WTC11 (cell line): ENCODE results near the gene FKBP5.

Experiments
- FOXP1 ChIP-seq: sonication (generic); formaldehyde crosslinking; IDR thresholded peaks from 2 replicates; pipeline ENCODE4 v1.8.0; 2022; ENCODE audit warnings: missing genetic modification reagents, mild to moderate bottlenecking, moderate library complexity, borderline replicate concordance
- NFYB ChIP-seq: sonication (generic); formaldehyde crosslinking; conservative IDR thresholded peaks from 2 replicates; pipeline ENCODE4 v1.8.0; 2022; ENCODE audit warnings: low read depth, missing genetic modification reagents
- NR2C2 ChIP-seq: sonication (generic); formaldehyde crosslinking; IDR thresholded peaks from 2 replicates; pipeline ENCODE4 v1.8.0; 2022; ENCODE audit warnings: mild to moderate bottlenecking, missing genetic modification reagents
- NR3C1 ChIP-seq: sonication (generic); formaldehyde crosslinking; conservative IDR thresholded peaks from 2 replicates; pipeline ENCODE4 v1.8.1; 2023; ENCODE audit warnings: low read depth, mild to moderate bottlenecking, missing genetic modification reagents
- PRDM15 ChIP-seq: sonication (generic); formaldehyde crosslinking; IDR thresholded peaks from 2 replicates; pipeline ENCODE4 v1.8.0; 2022; ENCODE audit warnings: missing genetic modification reagents
- SP1 ChIP-seq: sonication (generic); formaldehyde crosslinking; conservative IDR thresholded peaks from 2 replicates; pipeline ENCODE4 v1.8.1; 2022; ENCODE audit warnings: missing genetic modification reagents
- TP53 ChIP-seq: sonication (generic); formaldehyde crosslinking; IDR thresholded peaks from 2 replicates; pipeline ENCODE4 v1.8.1; 2023; ENCODE audit warnings: mild to moderate bottlenecking, missing genetic modification reagents
- USF1 ChIP-seq: sonication (generic); formaldehyde crosslinking; IDR thresholded peaks from 2 replicates; pipeline ENCODE4 v1.8.0; 2022; ENCODE audit warnings: mild to moderate bottlenecking, missing genetic modification reagents
- ZNF232 ChIP-seq: sonication (generic); formaldehyde crosslinking; IDR thresholded peaks from 2 replicates; pipeline ENCODE4 v1.8.0; 2022; ENCODE audit warnings: mild to moderate bottlenecking, missing genetic modification reagents
- TF ChIP-seq, protein P1 (sequence below): fragments of 200-600 bp; IDR thresholded peaks from 2 replicates; pipeline ENCODE4 v1.8.0; 2022; ENCODE audit warnings: antibody characterized with exemption
- TF ChIP-seq, protein P2 (sequence below): sonication (generic); formaldehyde crosslinking; IDR thresholded peaks from 2 replicates; pipeline ENCODE4 v1.8.0; 2022; ENCODE audit warnings: mild to moderate bottlenecking, missing genetic modification reagents
- TF ChIP-seq, protein P3 (sequence below): sonication (generic); formaldehyde crosslinking; IDR thresholded peaks from 2 replicates; pipeline ENCODE4 v1.8.1; 2023; ENCODE audit warnings: mild to moderate bottlenecking, missing genetic modification reagents, borderline replicate concordance
- TF ChIP-seq, protein P4 (sequence below): sonication (generic); formaldehyde crosslinking; conservative IDR thresholded peaks from 2 replicates; pipeline ENCODE4 v1.8.1; 2022; ENCODE audit warnings: mild to moderate bottlenecking, missing genetic modification reagents

- TF ChIP-seq PRDM15 (CRISPR knock-in tag) (no peak), FOXP1 (CRISPR knock-in tag) (no peak), ZNF232 (no peak), NR2C2 (CRISPR knock-in tag) (no peak), SP1 (CRISPR knock-in tag) (no peak), NFYB (CRISPR knock-in tag) (no peak), USF1 (no peak), NR3C1 (CRISPR knock-in tag) (no peak), TP53 (CRISPR knock-in tag) (no peak)
- TF ChIP-seq, protein P1, sequence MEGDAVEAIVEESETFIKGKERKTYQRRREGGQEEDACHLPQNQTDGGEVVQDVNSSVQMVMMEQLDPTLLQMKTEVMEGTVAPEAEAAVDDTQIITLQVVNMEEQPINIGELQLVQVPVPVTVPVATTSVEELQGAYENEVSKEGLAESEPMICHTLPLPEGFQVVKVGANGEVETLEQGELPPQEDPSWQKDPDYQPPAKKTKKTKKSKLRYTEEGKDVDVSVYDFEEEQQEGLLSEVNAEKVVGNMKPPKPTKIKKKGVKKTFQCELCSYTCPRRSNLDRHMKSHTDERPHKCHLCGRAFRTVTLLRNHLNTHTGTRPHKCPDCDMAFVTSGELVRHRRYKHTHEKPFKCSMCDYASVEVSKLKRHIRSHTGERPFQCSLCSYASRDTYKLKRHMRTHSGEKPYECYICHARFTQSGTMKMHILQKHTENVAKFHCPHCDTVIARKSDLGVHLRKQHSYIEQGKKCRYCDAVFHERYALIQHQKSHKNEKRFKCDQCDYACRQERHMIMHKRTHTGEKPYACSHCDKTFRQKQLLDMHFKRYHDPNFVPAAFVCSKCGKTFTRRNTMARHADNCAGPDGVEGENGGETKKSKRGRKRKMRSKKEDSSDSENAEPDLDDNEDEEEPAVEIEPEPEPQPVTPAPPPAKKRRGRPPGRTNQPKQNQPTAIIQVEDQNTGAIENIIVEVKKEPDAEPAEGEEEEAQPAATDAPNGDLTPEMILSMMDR: no peak
- TF ChIP-seq, protein P2, sequence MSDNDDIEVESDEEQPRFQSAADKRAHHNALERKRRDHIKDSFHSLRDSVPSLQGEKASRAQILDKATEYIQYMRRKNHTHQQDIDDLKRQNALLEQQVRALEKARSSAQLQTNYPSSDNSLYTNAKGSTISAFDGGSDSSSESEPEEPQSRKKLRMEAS (CRISPR knock-in tag): no peak
- TF ChIP-seq, protein P3, sequence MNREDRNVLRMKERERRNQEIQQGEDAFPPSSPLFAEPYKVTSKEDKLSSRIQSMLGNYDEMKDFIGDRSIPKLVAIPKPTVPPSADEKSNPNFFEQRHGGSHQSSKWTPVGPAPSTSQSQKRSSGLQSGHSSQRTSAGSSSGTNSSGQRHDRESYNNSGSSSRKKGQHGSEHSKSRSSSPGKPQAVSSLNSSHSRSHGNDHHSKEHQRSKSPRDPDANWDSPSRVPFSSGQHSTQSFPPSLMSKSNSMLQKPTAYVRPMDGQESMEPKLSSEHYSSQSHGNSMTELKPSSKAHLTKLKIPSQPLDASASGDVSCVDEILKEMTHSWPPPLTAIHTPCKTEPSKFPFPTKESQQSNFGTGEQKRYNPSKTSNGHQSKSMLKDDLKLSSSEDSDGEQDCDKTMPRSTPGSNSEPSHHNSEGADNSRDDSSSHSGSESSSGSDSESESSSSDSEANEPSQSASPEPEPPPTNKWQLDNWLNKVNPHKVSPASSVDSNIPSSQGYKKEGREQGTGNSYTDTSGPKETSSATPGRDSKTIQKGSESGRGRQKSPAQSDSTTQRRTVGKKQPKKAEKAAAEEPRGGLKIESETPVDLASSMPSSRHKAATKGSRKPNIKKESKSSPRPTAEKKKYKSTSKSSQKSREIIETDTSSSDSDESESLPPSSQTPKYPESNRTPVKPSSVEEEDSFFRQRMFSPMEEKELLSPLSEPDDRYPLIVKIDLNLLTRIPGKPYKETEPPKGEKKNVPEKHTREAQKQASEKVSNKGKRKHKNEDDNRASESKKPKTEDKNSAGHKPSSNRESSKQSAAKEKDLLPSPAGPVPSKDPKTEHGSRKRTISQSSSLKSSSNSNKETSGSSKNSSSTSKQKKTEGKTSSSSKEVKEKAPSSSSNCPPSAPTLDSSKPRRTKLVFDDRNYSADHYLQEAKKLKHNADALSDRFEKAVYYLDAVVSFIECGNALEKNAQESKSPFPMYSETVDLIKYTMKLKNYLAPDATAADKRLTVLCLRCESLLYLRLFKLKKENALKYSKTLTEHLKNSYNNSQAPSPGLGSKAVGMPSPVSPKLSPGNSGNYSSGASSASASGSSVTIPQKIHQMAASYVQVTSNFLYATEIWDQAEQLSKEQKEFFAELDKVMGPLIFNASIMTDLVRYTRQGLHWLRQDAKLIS (CRISPR knock-in tag): no peak
- TF ChIP-seq, protein P4, sequence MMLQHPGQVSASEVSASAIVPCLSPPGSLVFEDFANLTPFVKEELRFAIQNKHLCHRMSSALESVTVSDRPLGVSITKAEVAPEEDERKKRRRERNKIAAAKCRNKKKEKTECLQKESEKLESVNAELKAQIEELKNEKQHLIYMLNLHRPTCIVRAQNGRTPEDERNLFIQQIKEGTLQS (CRISPR knock-in tag): no peak
These were observed 154.1 kb downstream of the FKBP5 start for GRCh38 chr6:35534407-35535170.
